Chondrocyte (in vitro differentiated cells): ENCODE results near the gene MAP3K5. TPM values are rescaled to one million over a fixed set of nuclear protein-coding genes. Genes with fewer than 3 reads are reported as not detected.
A peak's percentile ranks its signal among the peaks of the same experiment; 100 is the strongest.

ENCODE experiments used
- DNase-seq: peaks from one replicate; pipeline ENCODE4 v3.0.0; 2021; ENCODE audit warnings: mixed read lengths, low spot score
- H3K27ac Mint-ChIP-seq: one replicate; pipeline ENCODE4 v1.8.0; 2021; ENCODE audit warnings: mild to moderate bottlenecking, moderate library complexity, mixed read lengths; ENCODE audit not compliant: unreplicated experiment
- H3K27me3 Mint-ChIP-seq: 2 replicates; pipeline ENCODE4 v1.8.0; 2021; ENCODE audit warnings: low read depth, mixed read lengths
- H3K36me3 Mint-ChIP-seq: 2 replicates; pipeline ENCODE4 v1.8.0; 2021; ENCODE audit warnings: low read depth, mixed read lengths
- H3K4me1 Mint-ChIP-seq: 2 replicates; pipeline ENCODE4 v1.8.0; 2021; ENCODE audit warnings: low read depth, mild to moderate bottlenecking, mixed read lengths
- H3K4me3 Mint-ChIP-seq: one replicate; pipeline ENCODE4 v1.8.0; 2021; ENCODE audit warnings: mild to moderate bottlenecking, moderate library complexity, mixed read lengths; ENCODE audit not compliant: unreplicated experiment
- H3K9me3 Mint-ChIP-seq: 2 replicates; pipeline ENCODE4 v1.8.0; 2021; ENCODE audit warnings: low read depth, mixed read lengths
- total RNA-seq: library from RNA; stranded (reverse); gene quantifications from 3 replicates; pipeline ENCODE4 v1.2.1, GENCODE V29; 2021
- TF ChIP-seq, protein P1 (sequence below): fragments of 200-600 bp; sonication (generic); IDR thresholded peaks from 2 replicates; pipeline ENCODE4 v1.5.0; 2021; ENCODE audit warnings: antibody characterized with exemption, mild to moderate bottlenecking, moderate library complexity

Gene MAP3K5
- total RNA-seq, 1 donor from 2014 or later, result 4.6 TPM

DNA sequence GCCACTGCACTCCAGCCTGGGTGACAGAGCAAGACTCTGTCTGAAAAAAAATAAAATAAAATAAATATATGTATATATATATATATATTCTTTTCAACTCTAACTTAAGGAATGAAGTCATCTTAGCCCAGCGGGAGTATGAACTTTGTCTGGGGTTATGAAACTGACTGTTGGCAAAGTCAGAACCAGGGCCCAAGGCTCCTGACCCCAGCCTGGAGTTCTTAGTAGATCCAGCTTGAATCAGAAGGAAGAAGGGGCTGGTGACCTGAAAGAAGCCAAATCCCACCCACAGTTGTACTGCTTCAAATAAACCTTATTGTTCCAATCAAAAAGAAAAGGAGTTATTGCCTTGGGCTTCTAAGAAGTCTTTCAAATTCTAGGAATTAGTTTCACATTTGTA lies 158.9 kb downstream of the MAP3K5 start:
- Mint-ChIP-seq H3K4me3 (no peak overlapping the region), H3K36me3 (peaks cover 9% of the 10 kb centered on the region), H3K9me3 (no peaks in the 10 kb centered on the region), H3K4me1 (peaks cover 4% of the 10 kb centered on the region), H3K27ac (peak overlapping the region; percentile 8), H3K27me3 (no peaks in the 10 kb centered on the region)
- TF ChIP-seq, protein P1, sequence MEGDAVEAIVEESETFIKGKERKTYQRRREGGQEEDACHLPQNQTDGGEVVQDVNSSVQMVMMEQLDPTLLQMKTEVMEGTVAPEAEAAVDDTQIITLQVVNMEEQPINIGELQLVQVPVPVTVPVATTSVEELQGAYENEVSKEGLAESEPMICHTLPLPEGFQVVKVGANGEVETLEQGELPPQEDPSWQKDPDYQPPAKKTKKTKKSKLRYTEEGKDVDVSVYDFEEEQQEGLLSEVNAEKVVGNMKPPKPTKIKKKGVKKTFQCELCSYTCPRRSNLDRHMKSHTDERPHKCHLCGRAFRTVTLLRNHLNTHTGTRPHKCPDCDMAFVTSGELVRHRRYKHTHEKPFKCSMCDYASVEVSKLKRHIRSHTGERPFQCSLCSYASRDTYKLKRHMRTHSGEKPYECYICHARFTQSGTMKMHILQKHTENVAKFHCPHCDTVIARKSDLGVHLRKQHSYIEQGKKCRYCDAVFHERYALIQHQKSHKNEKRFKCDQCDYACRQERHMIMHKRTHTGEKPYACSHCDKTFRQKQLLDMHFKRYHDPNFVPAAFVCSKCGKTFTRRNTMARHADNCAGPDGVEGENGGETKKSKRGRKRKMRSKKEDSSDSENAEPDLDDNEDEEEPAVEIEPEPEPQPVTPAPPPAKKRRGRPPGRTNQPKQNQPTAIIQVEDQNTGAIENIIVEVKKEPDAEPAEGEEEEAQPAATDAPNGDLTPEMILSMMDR, result no peak
- no peak for DNase-seq

DNA sequence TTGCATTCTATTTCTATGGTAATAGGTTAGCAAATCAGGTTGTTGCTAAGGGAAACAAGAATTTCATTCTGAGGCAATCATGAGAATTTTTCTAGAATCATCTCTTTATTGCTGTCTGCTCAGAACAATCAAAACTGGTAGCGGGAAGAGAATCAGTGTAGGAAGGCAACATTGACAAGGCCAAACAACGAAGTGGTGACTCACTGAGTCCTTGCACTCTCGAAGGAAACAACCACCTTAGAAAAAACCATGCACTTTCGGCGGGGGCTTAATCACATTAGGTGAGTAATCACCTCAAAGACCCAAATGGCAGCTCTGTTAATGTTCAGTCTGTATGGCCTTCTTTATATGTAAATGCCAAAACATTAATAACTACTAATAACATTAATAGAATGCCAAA lies 163.3 kb downstream of the MAP3K5 start:
- Mint-ChIP-seq H3K36me3 (peaks cover 5% of the 10 kb centered on the region), H3K4me1 (peaks cover 16% of the 10 kb centered on the region), H3K9me3 (no peaks in the 10 kb centered on the region), H3K27me3 (no peaks in the 10 kb centered on the region), H3K4me3 (no peak overlapping the region), H3K27ac (no peak overlapping the region)
- DNase-seq, result no peak
- TF ChIP-seq, protein P1, result no peak

DNA sequence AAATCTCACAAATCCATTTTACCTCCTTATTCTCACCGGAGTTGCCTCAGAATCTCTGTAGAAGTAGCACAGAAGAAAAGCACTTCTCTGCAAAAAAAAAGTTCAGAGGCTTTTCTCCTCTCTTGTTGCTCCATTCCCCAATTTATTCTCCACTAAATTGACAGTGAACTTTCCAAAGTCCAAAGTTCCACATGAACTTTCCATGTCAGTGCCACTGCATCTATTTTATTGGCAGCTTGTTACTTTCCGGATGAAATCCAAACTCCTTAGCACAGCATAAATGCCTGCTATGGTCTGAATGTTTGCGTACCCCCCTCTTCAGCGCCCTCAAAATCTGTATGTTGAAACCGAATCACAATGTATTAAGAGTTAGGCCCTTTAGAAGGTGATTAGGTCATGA lies 165.1 kb downstream of the MAP3K5 start:
- no peak overlapping the region for H3K27ac Mint-ChIP-seq
- peaks cover 7% of the 10 kb centered on the region for H3K36me3 Mint-ChIP-seq
- H3K4me3 Mint-ChIP-seq, result no peak overlapping the region
- no peaks in the 10 kb centered on the region for H3K27me3 Mint-ChIP-seq
- no peak for DNase-seq
- peaks cover 20% of the 10 kb centered on the region for H3K4me1 Mint-ChIP-seq
- no peaks in the 10 kb centered on the region for H3K9me3 Mint-ChIP-seq
- TF ChIP-seq, protein P1, result no peak

DNA sequence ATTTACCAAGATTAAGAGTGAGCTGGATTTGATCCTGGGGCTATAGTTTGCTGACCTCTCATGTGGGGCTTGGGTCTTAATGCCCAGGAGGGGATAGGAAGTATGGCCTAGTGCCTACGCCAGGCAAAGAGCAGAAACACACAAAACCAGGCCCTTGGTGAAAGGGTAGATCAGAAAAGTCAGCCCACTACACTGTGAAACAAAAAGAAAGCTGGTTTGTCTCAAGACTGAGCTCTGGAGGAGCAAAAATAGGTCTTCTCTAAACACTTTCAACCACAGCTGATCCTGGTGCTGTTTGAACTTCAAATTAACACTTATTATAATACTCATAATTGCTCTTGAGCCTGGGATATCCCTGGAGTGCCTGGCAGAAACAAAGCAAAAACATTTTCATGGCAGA lies 167.0 kb downstream of the MAP3K5 start:
- no peak for DNase-seq
- Mint-ChIP-seq H3K9me3 (no peaks in the 10 kb centered on the region), H3K36me3 (peaks cover 4% of the 10 kb centered on the region), H3K4me3 (no peak overlapping the region), H3K27me3 (no peaks in the 10 kb centered on the region), H3K4me1 (peaks cover 20% of the 10 kb centered on the region), H3K27ac (no peak overlapping the region)
- TF ChIP-seq, protein P1, result no peak

DNA sequence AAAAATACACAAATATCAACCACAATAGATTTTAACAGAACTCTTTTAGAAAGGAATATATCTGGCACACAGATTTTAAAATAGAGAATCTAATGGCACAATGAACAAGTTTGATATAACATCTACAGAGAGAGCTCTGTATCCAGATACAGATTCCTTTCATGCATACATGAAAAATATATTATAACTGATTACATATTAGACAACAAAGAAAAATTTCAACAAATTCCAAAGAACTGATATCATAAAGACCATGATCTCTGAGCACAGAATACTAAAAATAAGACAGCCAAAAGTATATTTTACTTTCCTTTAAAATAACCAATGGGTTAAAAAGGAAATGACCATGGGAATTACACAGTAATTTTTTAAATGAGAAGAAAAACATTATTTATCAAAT lies 167.9 kb downstream of the MAP3K5 start:
- Mint-ChIP-seq H3K4me1 (peaks cover 20% of the 10 kb centered on the region), H3K27ac (no peak overlapping the region), H3K27me3 (no peaks in the 10 kb centered on the region), H3K36me3 (peaks cover 4% of the 10 kb centered on the region), H3K4me3 (no peak overlapping the region), H3K9me3 (no peaks in the 10 kb centered on the region)
- TF ChIP-seq, protein P1, result no peak
- no peak for DNase-seq
